ENCODE results near the gene PHF21A.
A peak's percentile ranks its signal among the peaks of the same experiment; 100 is the strongest.

Gene PHF21A

DNA sequence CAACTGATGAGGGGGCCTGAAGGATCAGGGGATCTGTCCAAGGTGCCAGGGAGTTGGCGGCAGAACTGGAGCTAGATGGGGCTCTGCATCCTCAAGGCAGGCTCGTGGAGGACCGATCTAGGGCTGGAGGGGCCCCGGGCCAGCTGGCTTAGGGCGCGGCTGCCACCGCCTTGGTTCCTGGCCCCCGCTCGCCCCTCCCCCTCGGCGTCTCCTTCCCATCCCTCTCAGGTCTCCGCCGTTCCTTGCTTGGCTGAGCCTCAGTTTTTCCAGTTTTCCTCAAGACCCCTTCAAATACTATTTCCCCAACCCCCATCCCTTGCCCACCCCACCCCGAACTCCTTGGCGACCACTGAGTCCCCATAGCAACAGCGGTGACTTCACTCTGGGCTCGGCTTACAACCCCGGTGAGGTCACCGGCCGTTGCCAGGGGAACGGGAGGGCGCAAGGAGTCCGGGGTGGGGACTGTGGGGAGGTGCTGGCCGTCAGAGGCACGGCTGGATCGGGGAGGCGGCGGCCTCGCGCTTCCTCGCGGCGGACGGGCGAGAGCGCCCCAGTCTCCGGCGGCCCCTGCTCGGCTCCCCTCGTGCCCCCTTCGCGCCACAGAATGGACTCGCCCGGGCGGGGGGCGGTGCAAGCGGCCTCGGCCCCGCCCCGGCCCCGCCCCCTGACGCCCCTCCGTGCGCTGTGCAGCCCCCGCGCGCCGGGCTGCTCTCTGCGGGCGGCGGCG is 221.6 kb downstream of the PHF21A start:
- DNase-seq: peak; percentile 72

DNA sequence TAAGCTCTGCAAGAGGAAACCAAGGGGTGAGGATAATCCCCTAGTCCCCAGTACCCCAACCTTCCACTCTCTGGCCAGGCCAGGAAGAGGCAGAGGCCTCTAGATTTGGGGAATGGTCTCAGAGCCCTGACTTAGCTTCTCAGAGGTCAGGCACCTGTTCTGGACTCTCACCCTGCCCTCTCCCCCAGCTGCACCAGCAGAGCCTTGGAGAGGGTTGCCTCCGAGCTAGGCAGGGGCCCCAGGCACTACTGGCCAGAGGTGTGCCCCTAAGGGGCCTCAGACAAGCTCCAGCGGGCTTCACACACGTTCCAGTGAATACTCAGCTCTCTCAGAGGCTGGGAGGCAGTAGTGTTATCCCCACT is 222.2 kb downstream of the PHF21A start:
- DNase-seq: no peak

GRCh38 chr11:45897556-45897955 is 223.7 kb downstream of the PHF21A start:
- no peak for DNase-seq

DNA sequence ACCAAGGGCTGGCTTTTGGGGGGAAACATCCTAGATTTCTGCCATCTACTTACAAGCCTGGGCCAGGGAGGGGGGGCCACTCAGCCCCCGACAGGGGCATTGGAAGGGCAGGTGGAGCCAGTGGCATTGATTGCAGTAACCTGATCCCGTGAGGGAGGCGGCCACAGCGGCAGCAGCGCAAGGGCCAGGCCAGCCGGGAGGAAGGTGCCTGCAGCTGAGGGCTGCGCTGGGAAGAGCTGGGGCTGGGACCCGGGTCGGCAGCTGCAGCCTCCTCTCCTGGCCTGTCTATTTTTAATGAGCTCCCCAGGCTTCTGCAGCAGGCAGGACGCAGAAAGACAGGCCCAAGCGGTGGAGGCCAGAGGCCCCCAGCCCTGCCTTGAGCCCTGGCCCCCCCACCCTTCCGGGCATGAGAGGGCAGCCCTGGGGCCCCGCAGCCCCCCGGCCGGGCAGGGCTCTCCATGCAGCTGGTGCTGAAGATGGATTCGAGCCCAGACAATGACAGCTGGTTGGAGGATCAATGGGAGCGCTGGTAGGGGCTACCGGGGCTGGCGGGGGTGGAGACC is 224.8 kb downstream of the PHF21A start:
- no peak for DNase-seq

GRCh38 chr11:45895553-45896259 is 225.5 kb downstream of the PHF21A start:
- no peak for DNase-seq

GRCh38 chr11:45894555-45895247 is 226.6 kb downstream of the PHF21A start:
- no peak for DNase-seq

DNA sequence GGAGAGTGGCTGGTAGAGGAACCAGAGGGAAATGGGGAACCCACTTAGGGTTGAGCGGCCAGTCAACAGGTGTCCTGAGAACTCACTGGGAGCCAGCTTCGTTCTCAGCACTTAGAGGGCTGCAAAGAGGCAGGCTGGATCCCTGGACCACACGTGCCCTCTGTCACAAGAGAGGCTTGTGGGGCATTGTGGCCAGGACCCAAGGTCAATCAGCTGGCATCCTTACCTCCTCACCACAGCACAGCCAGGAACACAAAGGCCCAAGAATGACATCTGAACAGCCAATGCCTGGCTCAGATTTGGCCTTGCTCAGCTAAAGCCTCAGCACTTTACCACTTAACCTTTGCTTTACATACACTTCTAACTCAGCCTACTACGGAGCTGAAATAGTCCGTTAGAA is 228.4 kb downstream of the PHF21A start:
- no peak for DNase-seq

DNA sequence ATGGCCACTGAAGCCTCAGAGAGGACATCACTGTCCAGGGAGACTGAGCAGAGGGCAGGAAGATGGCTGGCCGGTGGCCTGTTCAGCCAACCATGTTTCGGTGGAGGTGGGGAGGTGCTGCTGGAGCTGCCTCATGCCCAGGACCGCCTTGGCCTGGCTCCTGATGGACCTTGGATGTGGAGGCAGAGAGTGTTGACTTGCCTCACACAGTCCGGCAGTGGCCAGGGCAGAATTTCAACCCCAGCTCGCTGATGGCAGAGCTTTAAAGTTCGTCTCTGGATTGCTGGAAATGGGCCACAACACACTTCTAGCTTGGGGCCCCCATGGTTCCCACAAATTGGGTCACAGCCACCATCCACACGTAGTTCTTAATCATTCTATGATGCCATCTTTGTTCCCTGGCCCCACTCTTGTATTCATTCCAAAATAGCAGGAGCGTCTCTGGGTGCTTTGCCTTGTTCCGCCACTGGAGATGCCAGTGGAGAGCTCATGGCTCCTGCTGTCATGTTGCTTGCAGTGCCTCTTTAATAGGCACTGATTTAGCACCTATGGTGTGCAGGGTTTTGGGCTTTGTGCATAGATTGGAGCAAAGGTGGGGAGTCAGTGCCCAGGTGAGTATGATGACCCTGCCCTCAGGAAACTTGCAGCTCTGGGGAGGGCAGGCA is 230.2 kb downstream of the PHF21A start:
- DNase-seq: no peak

GRCh38 chr11:45889966-45890365 is 231.3 kb downstream of the PHF21A start:
- no peak for DNase-seq

- DNase-seq: no peak
Observed at GRCh38 chr11:45889555-45889954, 231.7 kb downstream of the PHF21A start.

DNA sequence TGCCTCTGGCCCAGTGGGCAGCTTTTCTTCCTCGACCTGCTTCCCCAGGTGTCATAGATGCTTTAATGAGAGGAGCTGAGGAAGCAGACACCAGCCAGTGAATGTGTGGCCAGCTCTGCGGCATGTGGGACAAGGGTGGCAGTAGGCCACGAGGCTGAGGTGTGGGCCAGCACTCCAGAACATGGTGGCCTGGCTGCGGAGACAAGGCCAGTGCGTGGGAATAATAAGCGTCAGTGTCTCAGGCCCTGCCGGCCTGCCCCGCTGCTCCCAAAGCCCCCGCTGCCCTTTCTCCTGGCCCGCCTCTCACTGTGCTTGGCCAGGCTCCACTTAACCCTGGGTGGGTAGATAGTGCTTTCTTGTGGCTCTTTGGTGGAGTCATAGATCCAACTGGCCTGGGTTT is 233.7 kb downstream of the PHF21A start:
- no peak for DNase-seq

DNA sequence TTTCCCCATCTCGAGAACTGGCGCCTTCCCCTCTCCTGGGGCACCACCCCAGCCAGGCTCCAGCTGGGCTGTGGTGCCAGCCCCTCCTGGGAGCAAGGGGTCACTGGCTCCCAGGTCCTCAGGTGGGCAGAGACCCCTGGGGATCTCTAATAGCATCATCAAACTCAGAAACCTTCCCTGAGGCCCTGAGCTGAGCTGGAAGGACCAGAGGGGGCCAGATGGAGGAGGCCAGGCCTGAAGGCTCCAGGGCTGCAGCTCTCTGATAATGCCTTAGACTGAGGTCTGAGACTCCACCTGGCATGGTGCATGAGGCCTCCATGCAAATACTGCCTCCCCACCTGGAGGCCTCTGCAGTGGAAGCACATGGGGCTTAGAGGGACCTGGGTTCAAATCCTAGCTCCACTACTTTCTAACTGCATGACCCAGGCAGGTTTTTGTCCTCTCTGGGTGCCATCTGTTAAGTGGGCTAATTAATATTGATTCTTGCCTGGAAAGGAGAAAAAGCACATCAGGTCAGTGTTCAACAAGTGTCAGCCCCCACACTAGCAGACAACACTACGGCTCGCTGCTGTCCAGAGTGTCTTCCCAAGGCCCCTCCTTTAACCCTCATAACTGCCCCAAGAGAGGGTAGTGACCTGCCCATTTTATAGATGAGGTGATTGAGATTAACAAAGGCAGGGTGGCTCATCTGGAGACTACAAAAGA is 234.3 kb downstream of the PHF21A start:
- DNase-seq: no peak

DNA sequence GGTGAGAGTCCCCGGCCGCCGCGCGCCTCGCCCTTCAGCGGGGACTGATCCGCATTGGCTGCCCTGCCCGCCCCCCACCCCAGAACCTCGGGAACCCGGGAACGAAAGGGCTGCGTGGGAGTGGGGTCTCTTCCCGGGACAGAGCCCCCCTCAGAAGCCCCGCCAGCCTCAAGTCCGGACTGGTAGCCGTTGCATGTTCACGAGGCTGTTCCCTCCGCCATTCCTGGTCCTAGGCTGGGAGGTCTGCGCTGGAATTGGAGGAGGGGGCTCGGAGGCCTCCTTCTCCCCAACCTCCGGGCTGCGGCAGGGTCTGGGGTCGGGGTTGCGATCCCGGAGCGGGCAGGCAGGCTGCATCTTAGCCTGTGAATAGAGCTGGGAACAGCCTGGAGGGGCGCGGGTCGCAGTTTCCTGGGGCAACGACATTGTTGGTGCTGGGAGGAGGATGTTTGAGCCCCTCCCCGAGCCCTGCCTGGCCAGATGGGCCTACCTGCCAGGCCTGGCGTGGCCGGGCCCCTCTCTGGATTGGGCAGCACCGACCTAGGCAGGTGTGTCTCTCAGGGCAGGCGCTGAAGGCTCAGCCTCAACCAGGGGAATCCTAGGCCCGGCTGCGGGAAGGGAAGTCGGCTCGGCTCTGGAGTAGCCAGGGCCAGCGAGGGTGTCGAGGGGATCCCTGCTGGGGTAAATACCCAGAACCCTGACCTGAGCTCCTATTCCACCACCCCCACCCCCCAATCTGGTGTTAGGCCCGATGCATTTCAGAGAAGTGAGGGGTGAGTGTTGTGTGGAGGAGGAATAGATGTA is 235.1 kb downstream of the PHF21A start:
- no peak for DNase-seq

DNA sequence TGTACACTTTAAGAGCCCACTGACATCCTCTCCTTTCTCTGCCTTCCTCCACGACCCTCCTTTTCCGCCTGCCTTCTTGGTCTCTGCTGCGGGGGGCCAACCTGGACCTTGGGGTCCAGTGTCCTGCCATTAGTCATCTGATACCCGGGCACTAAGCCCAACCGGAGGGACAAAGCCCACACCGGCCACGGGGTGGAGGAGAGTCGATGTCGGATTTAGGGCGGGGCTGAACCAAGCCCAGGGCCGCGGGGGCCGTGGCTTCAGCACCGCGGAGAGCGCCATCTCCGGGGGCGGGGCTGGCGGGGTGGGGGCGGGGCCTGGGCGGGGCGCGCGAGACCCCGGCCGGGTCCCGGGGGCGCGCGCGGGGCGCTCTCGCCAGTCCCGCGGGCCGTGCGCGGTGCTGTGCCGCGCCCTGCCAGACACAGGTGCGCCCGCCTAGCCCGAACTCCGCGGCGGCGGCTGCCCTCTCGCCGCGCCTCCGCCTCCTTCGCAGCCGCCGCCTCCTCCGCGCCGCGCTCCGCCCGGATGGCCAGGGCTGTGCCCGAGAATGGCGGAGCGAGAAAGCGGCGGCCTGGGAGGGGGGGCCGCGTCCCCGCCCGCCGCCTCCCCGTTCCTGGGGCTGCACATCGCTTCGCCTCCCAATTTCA is 235.9 kb downstream of the PHF21A start, which contains the start of gene MAPK8IP1:
MAPK8IP1 (plus strand) TSS at position 378 of the 647 bp plus-strand sequence; CDS start at position 548, 170 bp downstream.
- DNase-seq: peak; percentile 74

DNA sequence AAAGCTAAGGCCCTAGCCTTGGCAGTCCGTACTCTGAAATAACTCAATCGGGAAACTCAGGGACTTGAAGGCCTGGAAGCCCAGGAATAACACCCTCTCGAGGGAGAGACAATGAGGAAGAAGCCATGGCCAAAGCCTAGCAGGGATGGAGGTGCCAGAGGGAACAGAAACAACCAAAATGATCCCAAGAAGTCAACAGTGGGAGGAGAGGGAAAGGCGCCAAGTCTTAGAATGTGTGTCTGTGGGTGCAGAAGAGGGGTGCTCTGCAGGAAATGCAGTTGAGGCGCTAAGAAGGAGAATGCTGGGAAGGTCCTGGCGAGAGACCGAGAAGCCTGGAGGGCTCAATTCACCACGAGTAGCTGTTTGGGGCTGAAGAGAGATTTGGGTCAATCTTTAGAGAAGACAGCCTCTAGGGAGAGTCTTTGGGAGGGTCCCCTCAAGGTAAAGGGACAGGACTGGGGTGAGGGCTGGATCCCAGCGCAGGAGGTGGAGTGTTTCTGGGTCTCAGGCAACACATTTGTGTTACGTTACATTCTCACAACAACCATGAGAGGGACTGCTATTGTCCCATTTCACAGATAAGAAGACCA is 236.6 kb downstream of the PHF21A start:
- no peak for DNase-seq

All from hematopoietic multipotent progenitor cell treated with erythropoietin and hydrocortisone succinate and interleukin-3 and kit ligand, for 6 days (in vitro differentiated cells).